Measurements from ENCODE around the gene SLC16A3.

DNA sequence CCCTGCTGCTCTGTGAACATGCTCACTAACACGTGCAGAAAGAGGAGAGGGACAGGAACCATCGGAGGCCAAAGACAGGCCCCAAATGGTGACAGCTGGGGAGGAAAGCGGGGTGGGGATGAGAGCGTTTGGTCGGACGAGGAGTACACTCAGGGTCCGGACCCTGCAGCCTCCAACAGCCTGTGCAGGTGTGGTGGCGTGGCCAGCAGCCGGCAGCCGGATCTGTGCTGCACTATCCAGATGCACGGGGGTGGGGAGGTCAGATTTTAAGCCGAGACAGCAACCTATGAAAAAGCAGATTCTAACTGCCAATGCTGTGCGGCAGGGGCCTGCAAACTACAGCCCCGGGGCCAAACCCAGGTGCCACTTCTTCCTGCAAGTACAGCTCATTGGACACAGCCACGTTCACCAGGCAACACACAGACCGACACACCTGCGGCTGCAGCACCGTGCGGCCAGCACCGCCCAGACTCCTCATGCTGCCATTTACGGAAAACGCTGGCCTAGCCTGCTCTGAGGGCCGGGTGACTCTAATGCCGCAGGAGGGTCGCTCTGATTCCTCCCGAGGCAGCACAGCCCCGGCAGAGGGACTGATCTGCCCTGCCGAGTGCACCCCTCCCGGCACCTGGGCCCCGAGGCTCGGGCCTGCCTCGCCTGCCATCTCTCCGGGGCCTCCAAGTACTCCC lies 21.2 kb downstream of the SLC16A3 start:
- TF ChIP-seq CTCF (IDR thresholded peaks at IDR 0.05) (no peak), NFIC (IDR thresholded peaks at IDR 0.05; ENCODE audit: borderline replicate concordance) (no peak), MXI1 (IDR thresholded peaks at IDR 0.05; ENCODE audit: low read depth, low read length) (no peak), YY1 (IDR thresholded peaks at IDR 0.05; ENCODE audit: low read depth) (no peak), CHD2 (IDR thresholded peaks at IDR 0.05; ENCODE audit: low read length, partially characterized antibody) (no peak), POLR2AphosphoS5 (IDR thresholded peaks at IDR 0.05; ENCODE audit: low read depth, low read length) (no peak)
- TF ChIP-seq, protein P1, sequence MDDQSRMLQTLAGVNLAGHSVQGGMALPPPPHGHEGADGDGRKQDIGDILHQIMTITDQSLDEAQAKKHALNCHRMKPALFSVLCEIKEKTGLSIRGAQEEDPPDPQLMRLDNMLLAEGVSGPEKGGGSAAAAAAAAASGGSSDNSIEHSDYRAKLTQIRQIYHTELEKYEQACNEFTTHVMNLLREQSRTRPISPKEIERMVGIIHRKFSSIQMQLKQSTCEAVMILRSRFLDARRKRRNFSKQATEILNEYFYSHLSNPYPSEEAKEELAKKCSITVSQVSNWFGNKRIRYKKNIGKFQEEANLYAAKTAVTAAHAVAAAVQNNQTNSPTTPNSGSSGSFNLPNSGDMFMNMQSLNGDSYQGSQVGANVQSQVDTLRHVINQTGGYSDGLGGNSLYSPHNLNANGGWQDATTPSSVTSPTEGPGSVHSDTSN (IDR thresholded peaks at IDR 0.05), result no peak
- TF ChIP-seq, protein P2, sequence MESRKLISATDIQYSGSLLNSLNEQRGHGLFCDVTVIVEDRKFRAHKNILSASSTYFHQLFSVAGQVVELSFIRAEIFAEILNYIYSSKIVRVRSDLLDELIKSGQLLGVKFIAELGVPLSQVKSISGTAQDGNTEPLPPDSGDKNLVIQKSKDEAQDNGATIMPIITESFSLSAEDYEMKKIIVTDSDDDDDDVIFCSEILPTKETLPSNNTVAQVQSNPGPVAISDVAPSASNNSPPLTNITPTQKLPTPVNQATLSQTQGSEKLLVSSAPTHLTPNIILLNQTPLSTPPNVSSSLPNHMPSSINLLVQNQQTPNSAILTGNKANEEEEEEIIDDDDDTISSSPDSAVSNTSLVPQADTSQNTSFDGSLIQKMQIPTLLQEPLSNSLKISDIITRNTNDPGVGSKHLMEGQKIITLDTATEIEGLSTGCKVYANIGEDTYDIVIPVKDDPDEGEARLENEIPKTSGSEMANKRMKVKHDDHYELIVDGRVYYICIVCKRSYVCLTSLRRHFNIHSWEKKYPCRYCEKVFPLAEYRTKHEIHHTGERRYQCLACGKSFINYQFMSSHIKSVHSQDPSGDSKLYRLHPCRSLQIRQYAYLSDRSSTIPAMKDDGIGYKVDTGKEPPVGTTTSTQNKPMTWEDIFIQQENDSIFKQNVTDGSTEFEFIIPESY (IDR thresholded peaks at IDR 0.05; ENCODE audit: borderline replicate concordance, low read depth), result no peak

Measured in SK-N-SH (cell line).